Pancreas (tissue), 10 donors: ENCODE measurements around the gene CD200. TPM values are rescaled to one million over a fixed set of nuclear protein-coding genes. Genes with fewer than 3 reads are reported as not detected.

Source experiments
- ATAC-seq, 4 donors: fragments of 200-7000 bp; cut with Tn5 transposase; one replicate each; pipeline versions ENCODE4 v1.8.0 to v1.9.1; 2020; ENCODE audit warnings: mild to moderate bottlenecking in 4 of 4, moderate library complexity in 4 of 4
- DNase-seq, 6 donors: peaks; one replicate each; pipeline ENCODE4 v3.0.0-alpha.2; 2020
- FAIRE-seq: peaks from 2 replicates; lab custom pipeline; 2012; peaks lifted over from hg19 to GRCh38; lab: Jason Lieb, UNC
- H3K27ac ChIP-seq, 4 donors: fragments of 200-600 bp; sonication (generic); 1 replicate in 3 of 4; 2 replicates in 1 of 4; pipeline versions ENCODE4 v1.5.0 to v1.8.0; 2020
- H3K27me3 ChIP-seq, 4 donors: fragments of 200-600 bp; one replicate each; pipeline ENCODE4 v1.8.0; 2021
- H3K36me3 ChIP-seq, 3 donors: fragments of 200-600 bp; sonication (generic) in 1 of 3; one replicate each; pipeline versions ENCODE4 v1.5.0 to v1.8.0; 2020 to 2021
- H3K4me1 ChIP-seq, 3 donors: fragments of 200-600 bp; one replicate each; pipeline ENCODE4 v1.8.0; 2021
- H3K4me3 ChIP-seq, 4 donors: fragments of 200-600 bp; sonication (generic) in 2 of 4; one replicate each; pipeline versions ENCODE4 v1.5.0 to v1.8.0; 2020 to 2021
- H3K9me3 ChIP-seq, 4 donors: fragments of 200-600 bp; one replicate each; pipeline ENCODE4 v1.8.0; 2021
- WGBS, 2 donors: extraction: QIAGEN DNeasy Blood & Tissue Kit; methylation state at CpG; one replicate each; pipeline ENCODE4 v1.1.7; 2013; 5-methylcytosine and 5-hydroxymethylcytosine counted together
- intact Hi-C, 3 donors: fragments of 100-400 bp; cut with DNase I; formaldehyde crosslinking; loops; one replicate each; pipeline versions ENCODE4 v1.11.1 to v1.14.2; 2022
- polyA plus RNA-seq, 2 donors: library from polyadenylated mRNA; stranded (reverse); fragments of 200-250 nt; gene quantifications; one replicate each; pipeline ENCODE4 v1.2.3, GENCODE V29; 2013
- total RNA-seq, 6 donors: library from RNA; stranded (reverse); fragmentation: NEBNext Ultra II Directional in 4 of 6; extraction: Animal tissue kit (Norgen Biotek cat#: 25700) in 4 of 6; gene quantifications; one replicate each; pipeline versions ENCODE4 v1.2.1 to v1.2.4, GENCODE V29; 2021 to 2023
- TF ChIP-seq, protein P1 (sequence below), 4 donors: fragments of 200-600 bp; sonication (generic) in 3 of 4; IDR thresholded peaks; one replicate each; pipeline versions ENCODE4 v1.5.0 to v1.8.0; 2021; ENCODE audit warnings: antibody characterized with exemption in 4 of 4
- donor health status: healthy with polysubstance abuse.
- donor health status: DM: no; HTN: no; CAD: no; lungs with moderate emphysema.
- donor health status: DM: no; HTN: no; CAD: no.
- donor health status: control.
- donor health status: control.
- donor health status: Bipolar disorder and iron deficiency.
- donor health status: DM: yes; HTN: yes; CAD: no.
- donor health status: DM: no; HTN: no; CAD: no.
- donor health status: DM: no; HTN: no; CAD: no.
- donor health status: DM: yes; HTN: yes; CAD: no.

The CD200 gene
- total and polyA plus RNA-seq, 8 donors, result 1.1 to 22.2 (median 3.0) TPM

- TF ChIP-seq, protein P1, sequence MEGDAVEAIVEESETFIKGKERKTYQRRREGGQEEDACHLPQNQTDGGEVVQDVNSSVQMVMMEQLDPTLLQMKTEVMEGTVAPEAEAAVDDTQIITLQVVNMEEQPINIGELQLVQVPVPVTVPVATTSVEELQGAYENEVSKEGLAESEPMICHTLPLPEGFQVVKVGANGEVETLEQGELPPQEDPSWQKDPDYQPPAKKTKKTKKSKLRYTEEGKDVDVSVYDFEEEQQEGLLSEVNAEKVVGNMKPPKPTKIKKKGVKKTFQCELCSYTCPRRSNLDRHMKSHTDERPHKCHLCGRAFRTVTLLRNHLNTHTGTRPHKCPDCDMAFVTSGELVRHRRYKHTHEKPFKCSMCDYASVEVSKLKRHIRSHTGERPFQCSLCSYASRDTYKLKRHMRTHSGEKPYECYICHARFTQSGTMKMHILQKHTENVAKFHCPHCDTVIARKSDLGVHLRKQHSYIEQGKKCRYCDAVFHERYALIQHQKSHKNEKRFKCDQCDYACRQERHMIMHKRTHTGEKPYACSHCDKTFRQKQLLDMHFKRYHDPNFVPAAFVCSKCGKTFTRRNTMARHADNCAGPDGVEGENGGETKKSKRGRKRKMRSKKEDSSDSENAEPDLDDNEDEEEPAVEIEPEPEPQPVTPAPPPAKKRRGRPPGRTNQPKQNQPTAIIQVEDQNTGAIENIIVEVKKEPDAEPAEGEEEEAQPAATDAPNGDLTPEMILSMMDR (IDR thresholded peaks at IDR 0.05), result no peak
- intact Hi-C loops, result no loop called here
- Histone ChIP-seq H3K9me3 (no peaks in the 10 kb centered on the region), H3K4me3 (no peak overlapping the region), H3K36me3 (no peaks in the 10 kb centered on the region), H3K27me3 (peaks cover 0 to 3% (median 0%) of the 10 kb centered on the region in 4 donors), H3K4me1 (no peaks in the 10 kb centered on the region), H3K27ac (no peak overlapping the region)
- no peak for ATAC-seq
- DNase-seq, result no peak
- 59 to 64% methylated on average over 6 of the region's 6 CpGs for WGBS, 2 donors
- no peak for FAIRE-seq
Observed at GRCh38 chr3:112392393-112393359, 59.7 kb downstream of the CD200 start.

DNA sequence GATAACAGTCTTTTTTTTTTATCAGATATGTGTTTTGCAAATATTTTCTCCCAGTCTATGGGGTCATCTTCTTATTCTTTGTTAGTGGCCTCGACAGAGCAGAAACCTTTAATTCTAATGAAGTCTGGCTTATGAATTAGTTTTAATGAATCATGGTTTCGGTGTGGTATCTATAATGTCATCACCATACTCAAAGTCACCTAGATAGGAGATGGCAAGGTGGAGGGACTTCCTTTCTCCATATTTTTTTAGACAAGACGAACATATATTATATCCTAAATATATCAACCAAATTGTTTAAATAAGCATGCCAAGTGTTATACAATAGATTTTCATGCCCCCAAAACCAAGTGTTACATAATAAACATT is 60.4 kb downstream of the CD200 start:
- Histone ChIP-seq H3K36me3 (no peaks in the 10 kb centered on the region), H3K4me3 (no peak overlapping the region), H3K27me3 (peaks cover 0 to 3% (median 0%) of the 10 kb centered on the region in 4 donors), H3K9me3 (no peaks in the 10 kb centered on the region), H3K27ac (no peak overlapping the region), H3K4me1 (no peaks in the 10 kb centered on the region)
- ATAC-seq (no peak), DNase-seq (no peak), FAIRE-seq (no peak)
- TF ChIP-seq, protein P1 (IDR thresholded peaks at IDR 0.05), result no peak
- intact Hi-C loops, result no loop called here
- WGBS, 2 donors, result 44 to 48% methylated on average over 3 of the region's 3 CpGs

- no peak for DNase-seq
- Histone ChIP-seq H3K36me3 (no peaks in the 10 kb centered on the region), H3K4me3 (no peak overlapping the region), H3K4me1 (no peaks in the 10 kb centered on the region), H3K9me3 (no peaks in the 10 kb centered on the region), H3K27me3 (peaks cover 0 to 3% (median 0%) of the 10 kb centered on the region in 4 donors), H3K27ac (no peak overlapping the region)
- TF ChIP-seq, protein P1 (IDR thresholded peaks at IDR 0.05), result no peak
- WGBS, 2 donors, result 78 to 84% methylated on average over 4 of the region's 4 CpGs
- peak in 1 of 4 donors; percentile 41 for ATAC-seq
- no peak for FAIRE-seq
- intact Hi-C loops, result no loop called here
Observed at GRCh38 chr3:112394003-112394640, 61.2 kb downstream of the CD200 start.

DNA sequence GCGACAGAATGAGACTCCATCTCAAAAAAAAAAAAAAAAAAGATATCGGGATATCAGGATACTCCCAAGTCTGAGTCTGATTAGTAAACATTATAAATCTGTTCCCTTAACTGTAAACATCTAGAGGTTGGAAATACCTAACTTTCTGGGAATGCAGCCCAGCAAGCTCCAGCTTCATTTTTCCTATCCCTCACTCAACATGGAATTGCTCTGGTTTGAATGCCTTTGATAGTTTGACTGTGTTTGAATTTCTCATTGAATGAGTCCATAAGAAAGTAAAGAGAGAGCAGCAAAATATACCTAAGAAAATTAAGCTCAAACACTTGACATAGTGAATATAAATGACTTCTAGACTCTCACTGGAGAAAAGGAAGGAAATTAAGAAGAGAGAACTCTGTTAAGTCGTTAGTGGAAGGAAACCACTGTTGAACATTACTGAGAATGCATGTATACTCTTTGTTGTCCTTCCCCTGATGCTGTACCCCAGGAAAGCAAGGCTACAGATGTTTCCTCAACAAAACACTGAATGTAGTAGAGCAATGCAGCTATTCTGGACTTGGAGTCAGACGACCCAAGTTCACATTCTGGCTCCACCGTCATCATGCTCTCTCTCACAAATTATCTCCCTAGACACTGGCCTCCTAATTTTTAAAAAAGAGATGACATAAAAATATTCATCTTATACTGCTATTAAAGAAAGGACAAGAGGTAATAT is 62.4 kb downstream of the CD200 start:
- FAIRE-seq (no peak), DNase-seq (no peak), ATAC-seq (no peak)
- 45 to 56% methylated on average over 5 of the region's 5 CpGs for WGBS, 2 donors
- H3K9me3 ChIP-seq, result no peaks in the 10 kb centered on the region
- H3K27ac ChIP-seq, result no peak overlapping the region
- no peaks in the 10 kb centered on the region for H3K36me3 ChIP-seq
- intact Hi-C loops, result no loop called here
- H3K4me1 ChIP-seq, result no peaks in the 10 kb centered on the region
- H3K27me3 ChIP-seq, result peaks cover 0 to 3% (median 0%) of the 10 kb centered on the region in 4 donors
- H3K4me3 ChIP-seq, result no peak overlapping the region
- TF ChIP-seq, protein P1 (IDR thresholded peaks at IDR 0.05), result no peak
